SU-DHL-6 (cell line): ENCODE results near the gene PHACTR1.

Source experiments
- EZH2phosphoT487 ChIP-seq: fragments of 200-600 bp; sonication (generic), shearing (Covaris generic); conservative IDR thresholded peaks from 2 replicates; pipeline ENCODE4 v1.6.1; 2018; ENCODE audit warnings: mild to moderate bottlenecking, antibody characterized with exemption, low read length, moderate library complexity, mixed read lengths
- TF ChIP-seq, protein P1 (sequence below): fragments of 200-600 bp; sonication (generic); IDR thresholded peaks from one replicate; pipeline ENCODE4 v1.5.1; 2017; ENCODE audit warnings: antibody characterized with exemption, mild to moderate bottlenecking, low read length, moderate library complexity; ENCODE audit not compliant: insufficient read depth, poor library complexity, severe bottlenecking

DNA sequence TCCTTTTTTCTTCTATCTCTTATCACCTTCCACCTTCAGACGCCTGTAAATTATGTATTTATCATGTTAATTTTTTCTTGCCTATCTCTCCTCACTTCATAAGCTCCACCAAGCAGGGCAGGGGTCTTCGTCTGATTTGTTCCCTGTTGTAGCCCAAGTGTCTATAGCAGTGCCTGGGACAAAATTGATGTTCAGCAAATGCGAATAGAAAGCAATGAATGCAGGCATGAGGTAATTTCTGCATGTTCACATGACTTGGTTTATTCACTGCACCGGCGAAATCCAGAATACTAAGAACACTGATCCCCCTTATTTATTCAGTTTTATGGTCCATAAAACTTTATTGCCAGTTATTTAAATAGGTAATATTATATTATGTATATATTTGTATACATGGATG, 449.7 kb downstream of the PHACTR1 start:
- TF ChIP-seq, protein P1, sequence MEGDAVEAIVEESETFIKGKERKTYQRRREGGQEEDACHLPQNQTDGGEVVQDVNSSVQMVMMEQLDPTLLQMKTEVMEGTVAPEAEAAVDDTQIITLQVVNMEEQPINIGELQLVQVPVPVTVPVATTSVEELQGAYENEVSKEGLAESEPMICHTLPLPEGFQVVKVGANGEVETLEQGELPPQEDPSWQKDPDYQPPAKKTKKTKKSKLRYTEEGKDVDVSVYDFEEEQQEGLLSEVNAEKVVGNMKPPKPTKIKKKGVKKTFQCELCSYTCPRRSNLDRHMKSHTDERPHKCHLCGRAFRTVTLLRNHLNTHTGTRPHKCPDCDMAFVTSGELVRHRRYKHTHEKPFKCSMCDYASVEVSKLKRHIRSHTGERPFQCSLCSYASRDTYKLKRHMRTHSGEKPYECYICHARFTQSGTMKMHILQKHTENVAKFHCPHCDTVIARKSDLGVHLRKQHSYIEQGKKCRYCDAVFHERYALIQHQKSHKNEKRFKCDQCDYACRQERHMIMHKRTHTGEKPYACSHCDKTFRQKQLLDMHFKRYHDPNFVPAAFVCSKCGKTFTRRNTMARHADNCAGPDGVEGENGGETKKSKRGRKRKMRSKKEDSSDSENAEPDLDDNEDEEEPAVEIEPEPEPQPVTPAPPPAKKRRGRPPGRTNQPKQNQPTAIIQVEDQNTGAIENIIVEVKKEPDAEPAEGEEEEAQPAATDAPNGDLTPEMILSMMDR, result no peak
- TF ChIP-seq EZH2phosphoT487, result no peak
